Neural progenitor cell (in vitro differentiated cells): Measurements from ENCODE around the gene IREB2.

Experiments used
- CTCF ChIP-seq: fragments of 200-600 bp; sonication (generic); IDR thresholded peaks from 2 replicates; pipeline ENCODE4 v1.5.1; 2017; ENCODE audit warnings: antibody characterized with exemption, mild to moderate bottlenecking
- EZH2 ChIP-seq: fragments of 200-600 bp; sonication (generic); IDR thresholded peaks from 2 replicates; pipeline ENCODE4 v1.6.1; 2017; ENCODE audit warnings: antibody characterized with exemption, mild to moderate bottlenecking, moderate library complexity

GRCh38 chr15:78537266-78537905 is 99.4 kb downstream of the IREB2 start:
- no peak for TF ChIP-seq CTCF
- TF ChIP-seq EZH2 = no peak
